Hypothalamus (tissue), 51 donors: ENCODE results near the gene FFAR2.
A peak's percentile ranks its signal among the peaks of the same experiment; 100 is the strongest.
"Not testable (repeated sequence)": the region's sequence is repeated elsewhere in the genome, so short reads cannot be mapped to it uniquely, and the experiment has no call there.

Experiments
- DNase-seq, 51 donors: peaks; one replicate each; lab custom pipeline; 2025; lab: John Stamatoyannopoulos, UW

The FFAR2 gene

DNA sequence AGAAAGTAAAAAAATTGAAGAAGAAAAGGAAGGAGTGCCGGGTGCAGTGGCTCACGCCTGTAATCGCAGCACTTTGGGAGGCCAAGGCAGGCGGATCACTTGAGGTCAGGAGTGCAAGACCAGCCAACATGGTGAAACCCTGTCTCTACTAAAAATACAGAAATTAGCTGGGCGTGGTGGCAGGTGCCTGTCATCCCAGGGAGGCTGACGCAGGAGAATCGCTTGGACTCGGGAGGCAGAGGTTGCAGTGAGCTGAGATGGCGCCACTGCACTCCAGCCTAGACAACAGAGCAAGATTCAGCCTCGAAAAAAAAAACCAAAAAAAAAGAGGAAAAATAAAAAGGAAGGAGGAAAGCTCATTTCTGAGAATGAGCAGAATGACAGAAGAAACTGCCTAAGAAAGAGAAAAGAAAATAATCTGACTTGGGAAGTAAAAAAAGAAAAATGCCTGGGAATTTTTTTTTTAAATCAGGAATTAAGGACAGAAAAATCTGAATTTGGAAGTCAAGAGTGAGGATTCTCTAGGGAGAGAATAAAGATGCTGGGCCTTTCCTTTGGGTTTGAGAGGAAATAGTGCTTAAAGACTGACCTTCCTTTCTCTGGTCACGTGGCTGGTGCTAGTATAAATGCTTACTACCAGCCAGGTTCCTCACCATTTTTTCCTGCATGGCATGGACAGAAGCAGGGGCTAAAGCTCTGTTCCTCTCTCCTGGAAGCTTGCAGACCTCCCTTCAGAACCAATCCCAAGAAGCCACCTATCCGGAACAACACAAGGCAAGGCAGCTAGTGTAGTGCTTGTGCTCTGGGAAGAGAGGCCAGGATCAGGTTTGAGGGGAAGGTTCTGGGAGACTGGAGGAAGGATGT lies at the start of gene FFAR2:
FFAR2 (plus strand) TSS at position 652 of the 864 bp plus-strand sequence. CDS start 1,458 bp downstream, outside the sequence.
- no peak for DNase-seq

DNA sequence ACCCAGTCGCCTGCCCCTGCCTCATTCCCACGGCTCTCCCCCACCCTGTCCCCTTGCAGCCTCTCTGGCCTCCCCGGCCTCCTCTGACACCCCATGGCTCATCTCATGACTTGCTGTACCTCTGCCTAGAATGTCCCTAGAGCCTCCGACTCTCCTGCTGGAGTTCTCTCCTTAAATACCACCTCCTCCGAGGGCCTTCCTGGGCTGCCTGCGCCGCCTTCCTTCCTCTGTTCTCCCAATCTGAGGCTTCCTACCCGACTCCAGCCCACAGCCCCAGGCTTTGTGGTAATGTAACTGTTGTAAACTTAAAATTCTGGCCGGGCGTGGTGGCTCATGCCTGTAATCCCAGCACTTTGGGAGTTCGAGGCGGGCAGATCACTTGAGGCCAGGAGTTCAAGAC lies 49.5 kb upstream of the FFAR2 start:
- DNase-seq: no peak

- DNase-seq: no peak
These were observed 48.8 kb upstream of the FFAR2 start for GRCh38 chr19:35399231-35399630.

DNA sequence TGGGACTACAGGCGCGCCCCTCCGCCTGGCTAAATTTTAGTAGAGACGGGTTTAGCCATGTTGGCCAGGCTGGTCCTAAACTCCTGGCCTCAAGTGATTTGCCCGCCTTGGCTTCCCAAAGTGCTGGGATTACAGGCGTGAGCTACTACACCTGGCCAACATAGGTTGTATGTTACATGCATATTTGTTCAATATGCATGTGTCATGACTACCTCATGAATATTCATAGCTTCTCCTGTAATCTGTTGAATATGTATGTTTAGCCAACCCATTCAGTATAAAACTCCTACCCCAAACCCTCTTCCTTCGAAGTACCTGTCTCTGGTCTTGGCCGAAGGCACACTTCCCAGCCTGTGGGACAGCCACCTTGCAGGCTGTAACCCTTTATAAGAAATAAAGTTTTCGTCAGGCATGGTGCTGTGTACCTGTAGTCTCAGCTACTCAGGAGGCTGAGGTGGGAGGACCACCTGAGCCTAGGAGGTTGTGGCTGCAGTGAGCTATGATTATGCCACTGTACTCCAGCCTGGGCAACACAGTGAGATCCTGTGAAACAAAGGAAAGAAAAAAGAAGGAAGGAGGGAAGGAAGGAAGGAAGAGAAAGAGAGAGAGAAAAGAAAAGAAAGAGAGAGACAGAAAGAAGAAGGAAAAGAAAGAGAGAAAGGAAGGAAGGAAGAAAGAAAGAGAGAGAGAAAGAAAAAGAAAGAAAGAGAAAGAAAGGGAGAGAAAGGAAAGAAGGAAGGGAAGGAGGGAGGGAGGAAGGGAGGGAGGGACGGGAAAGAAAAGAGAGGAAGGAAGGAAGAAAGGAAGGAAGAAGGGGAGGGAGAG lies 47.9 kb upstream of the FFAR2 start:
- no peak for DNase-seq

- DNase-seq: no peak
These were observed 47.3 kb upstream of the FFAR2 start for GRCh38 chr19:35400773-35401100.

DNA sequence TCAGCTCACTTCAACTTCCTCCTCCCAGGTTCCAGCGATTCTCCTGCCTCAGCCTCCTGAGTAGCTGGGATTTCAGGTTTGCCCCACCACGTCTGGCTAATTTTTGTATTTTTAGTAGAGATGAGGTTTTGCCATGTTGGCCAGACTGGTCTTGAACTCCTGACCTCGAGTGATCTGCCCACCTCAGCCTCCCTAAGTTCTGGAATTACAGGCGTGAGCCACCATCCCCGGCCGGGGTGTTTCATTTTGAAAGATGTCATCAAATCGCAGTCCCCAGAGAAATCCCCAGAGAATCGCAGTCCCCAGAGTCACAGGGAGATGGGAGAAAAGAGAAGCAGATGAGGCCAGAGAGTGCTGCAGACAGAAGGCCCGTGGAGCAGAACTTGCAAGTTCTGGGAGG lies 46.6 kb upstream of the FFAR2 start:
- not testable (repeated sequence) for DNase-seq

DNA sequence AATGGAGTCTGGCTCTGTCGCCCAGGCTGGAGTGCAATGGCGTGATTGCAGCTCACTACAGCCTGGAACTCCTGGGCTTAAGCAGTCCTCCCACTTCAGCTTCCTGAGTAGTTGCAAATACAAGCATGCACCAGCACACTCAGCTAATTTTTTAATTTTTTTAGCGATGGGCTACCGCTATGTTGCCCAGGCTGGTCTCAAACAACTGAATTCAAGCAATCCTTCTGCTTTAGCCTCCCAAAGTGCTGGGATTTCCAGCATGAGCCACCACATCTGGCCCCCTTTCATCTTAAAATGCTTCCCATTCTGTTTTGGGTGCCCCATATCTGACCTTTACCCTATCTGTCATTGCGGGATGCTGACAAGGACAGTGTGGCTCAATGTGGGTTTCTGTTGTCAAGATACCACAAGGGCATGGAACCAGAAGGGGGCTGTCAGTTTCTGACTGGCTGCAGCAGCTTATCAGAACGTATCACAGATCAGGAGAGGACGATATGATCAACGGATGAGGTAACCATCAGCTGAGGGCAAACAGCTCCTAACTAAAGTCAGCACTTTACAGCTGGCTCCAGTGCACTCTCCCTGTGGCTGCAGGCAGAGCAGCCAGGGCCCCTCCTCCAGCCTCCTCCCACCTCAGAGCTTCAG lies 44.8 kb upstream of the FFAR2 start:
- no peak for DNase-seq

DNA sequence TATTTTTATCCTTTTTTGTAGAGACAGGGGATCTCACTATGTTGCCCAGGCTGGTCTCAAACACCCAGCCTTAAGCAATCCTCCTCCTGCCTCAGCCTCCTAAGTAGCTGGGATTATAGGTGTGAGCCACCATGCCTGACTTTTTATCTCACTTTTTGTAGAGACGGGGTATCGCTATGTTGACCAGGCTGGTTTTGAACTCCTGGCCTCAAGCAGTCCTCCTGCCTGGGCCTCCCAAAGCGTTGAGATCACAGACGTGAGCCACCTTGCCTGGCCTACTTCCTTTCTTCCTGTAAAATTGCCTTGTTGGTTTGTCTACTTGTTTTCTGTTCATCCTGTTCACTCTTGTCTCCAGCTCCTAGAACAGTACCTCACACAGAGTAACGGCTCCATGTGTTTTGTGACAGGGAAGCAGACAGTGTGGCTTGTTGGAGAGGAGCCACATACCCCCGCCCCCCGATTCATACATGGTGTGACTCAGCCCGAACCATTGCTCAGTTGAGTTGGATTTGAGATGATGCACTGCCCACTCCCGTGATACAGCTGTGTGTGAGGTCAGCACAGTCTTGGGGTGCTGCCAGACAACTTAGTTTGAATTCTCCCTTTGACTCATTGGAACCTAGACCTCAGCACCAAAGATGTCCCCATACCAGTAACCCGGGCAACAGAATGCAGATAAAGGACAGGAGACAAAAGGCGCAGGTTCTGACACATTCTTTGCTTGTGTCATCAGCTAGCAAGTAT lies 43.0 kb upstream of the FFAR2 start:
- peak in 4 of 51 donors; percentile 3 to 58 (median 26) for DNase-seq

GRCh38 chr19:35407619-35408018 lies 40.4 kb upstream of the FFAR2 start:
- DNase-seq: no peak

- no peak for DNase-seq
These were observed 39.5 kb upstream of the FFAR2 start for GRCh38 chr19:35408284-35409171.

- no peak for DNase-seq
These were observed 38.9 kb upstream of the FFAR2 start for GRCh38 chr19:35409191-35409590.

DNA sequence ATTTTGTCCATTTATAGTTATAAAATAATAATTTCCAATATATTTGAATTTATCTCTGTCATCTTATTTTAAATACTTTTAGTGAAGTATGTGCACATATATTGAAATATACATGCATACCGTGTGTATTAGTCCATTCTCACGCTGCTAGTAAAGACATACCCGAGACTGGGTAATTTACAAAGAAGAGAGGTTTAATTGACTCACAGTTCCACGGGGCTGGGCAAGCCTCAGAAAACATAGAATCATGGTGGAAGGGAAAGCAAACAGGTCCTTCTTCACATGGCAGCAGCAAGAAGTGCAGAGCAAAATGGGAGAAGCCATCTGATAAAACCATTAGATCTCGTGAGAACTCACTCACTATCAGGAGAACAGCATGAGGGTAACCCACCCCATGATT lies 37.6 kb upstream of the FFAR2 start:
- no peak for DNase-seq

GRCh38 chr19:35414442-35414841 lies 33.6 kb upstream of the FFAR2 start:
- DNase-seq: no peak

- DNase-seq: no peak
These were observed 31.7 kb upstream of the FFAR2 start for GRCh38 chr19:35416331-35416730.

- DNase-seq: no peak
These were observed 30.8 kb upstream of the FFAR2 start for GRCh38 chr19:35417278-35417677.

DNA sequence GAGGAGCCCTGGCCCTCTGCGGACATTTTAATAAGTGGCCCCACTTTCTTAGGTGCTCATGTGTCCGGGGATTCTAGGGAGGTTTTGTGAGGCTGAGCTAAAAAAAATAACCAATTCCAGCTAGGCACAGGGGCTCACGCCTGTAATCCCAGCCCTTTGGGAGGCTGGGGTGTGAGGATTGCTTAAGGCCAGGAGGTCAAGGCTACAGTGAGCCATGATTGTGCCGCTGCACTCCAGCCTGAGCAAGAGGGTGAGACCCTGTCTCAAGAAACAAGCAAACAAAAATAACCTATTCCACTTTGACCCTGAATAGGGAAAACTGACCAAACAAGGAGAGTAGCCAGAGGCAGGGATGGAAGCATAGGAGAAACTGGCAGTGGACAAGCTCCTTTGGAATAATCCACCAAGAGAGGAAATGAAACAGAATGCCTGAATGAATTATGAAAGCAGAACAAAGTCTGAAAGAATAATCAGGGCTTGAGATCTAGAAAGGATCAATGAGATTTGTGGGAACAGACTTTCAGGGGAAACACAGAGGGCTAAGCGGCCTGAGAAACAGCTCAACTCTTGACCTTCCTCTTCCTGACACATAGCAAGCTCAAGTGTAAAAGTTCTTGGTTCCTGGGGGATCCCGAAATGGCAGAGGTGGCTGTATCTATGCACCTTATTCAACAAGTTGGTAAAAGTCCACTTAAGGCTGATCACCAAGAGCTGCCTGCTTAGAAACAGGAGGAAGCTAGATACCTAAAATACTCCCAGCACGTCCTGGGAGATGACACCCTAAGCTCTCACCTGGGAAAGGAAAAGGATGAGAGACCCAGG lies 30.1 kb upstream of the FFAR2 start:
- no peak for DNase-seq

- no peak for DNase-seq
These were observed 29.0 kb upstream of the FFAR2 start for GRCh38 chr19:35419046-35419445.

DNA sequence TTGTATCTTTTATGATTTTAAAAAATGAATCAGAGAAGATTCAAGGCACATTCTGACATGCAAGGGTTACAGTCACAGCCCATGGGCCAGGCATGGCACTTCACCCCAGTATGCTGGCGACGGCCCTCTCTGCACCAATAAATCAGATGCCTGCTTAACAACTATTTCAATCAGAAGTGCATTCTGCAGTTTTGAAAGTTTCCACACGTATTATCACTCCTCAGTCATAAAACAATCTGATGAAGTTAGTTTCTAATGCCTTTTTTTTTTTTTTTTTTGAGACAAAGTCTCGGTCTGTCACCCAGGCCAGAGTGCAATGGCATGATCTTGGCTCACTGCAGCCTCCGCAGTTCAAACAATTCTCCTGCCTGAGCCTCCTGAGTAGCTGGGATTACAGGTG lies 28.3 kb upstream of the FFAR2 start:
- DNase-seq: no peak

- peak in 2 of 51 donors; percentile 3 to 7 for DNase-seq
These were observed 26.7 kb upstream of the FFAR2 start for GRCh38 chr19:35421362-35421761.
